ENCODE data around the gene CACNA1B. TPM values are rescaled to one million over a fixed set of nuclear protein-coding genes. Genes with fewer than 3 reads are reported as not detected.
A peak's percentile ranks its signal among the peaks of the same experiment; 100 is the strongest.

CACNA1B gene
- total and polyA plus RNA-seq, 10 donors: under 0.01 to 0.09 (median 0.04) TPM; not detected in 4

GRCh38 chr9:138103111-138103848 lies 225.7 kb downstream of the CACNA1B start:
- TF ChIP-seq POLR2AphosphoS5 (IDR thresholded peaks at IDR 0.05) (no peak), POLR2A (IDR thresholded peaks at IDR 0.05) (no peak), CTCF (IDR thresholded peaks at IDR 0.05 in 8 of 11, conservative IDR thresholded peaks at IDR 0.05 in 3 of 11) (no peak)
- peak; percentile 29 for DNase-seq
- no peak overlapping the region for H3K27ac ChIP-seq
- H3K36me3 ChIP-seq: no peaks in the 10 kb centered on the region
- H3K9me3 ChIP-seq: no peaks in the 10 kb centered on the region
- no peaks in the 10 kb centered on the region for H3K4me1 ChIP-seq
- WGBS, 5 donors: 56 to 75% (median 66%) methylated on average over 6 of the region's 6 CpGs
- H3K27me3 ChIP-seq (replicated peaks in 1 of 7): peaks cover 0 to 48% (median 0%) of the 10 kb centered on the region in 7 donors
- intact Hi-C loops (cut with DNase I; ENCODE audit: low total_unique reads): no loop called here
- H3K4me3 ChIP-seq: no peak overlapping the region

GRCh38 chr9:138103849-138104206 lies 226.2 kb downstream of the CACNA1B start:
- DNase-seq: peak; percentile 64
- no peak overlapping the region for H3K27ac ChIP-seq
- H3K9me3 ChIP-seq: no peaks in the 10 kb centered on the region
- no peak overlapping the region for H3K4me3 ChIP-seq
- H3K36me3 ChIP-seq: no peaks in the 10 kb centered on the region
- H3K27me3 ChIP-seq (replicated peaks in 1 of 7): peaks cover 0 to 48% (median 0%) of the 10 kb centered on the region in 7 donors
- intact Hi-C loops (cut with DNase I; ENCODE audit: low total_unique reads): no loop called here
- 71 to 78% (median 74%) methylated on average over 3 of the region's 3 CpGs for WGBS, 5 donors
- TF ChIP-seq POLR2A (IDR thresholded peaks at IDR 0.05): no peak
- TF ChIP-seq POLR2AphosphoS5 (IDR thresholded peaks at IDR 0.05): no peak
- no peaks in the 10 kb centered on the region for H3K4me1 ChIP-seq

- WGBS, 5 donors: 63 to 80% (median 73%) methylated on average over 10 to 14 of the region's 14 CpGs
- Histone ChIP-seq H3K27ac (no peak overlapping the region), H3K36me3 (no peaks in the 10 kb centered on the region), H3K9me3 (no peaks in the 10 kb centered on the region), H3K4me3 (no peak overlapping the region), H3K27me3 (replicated peaks in 1 of 7) (peaks cover 0 to 48% (median 0%) of the 10 kb centered on the region in 7 donors), H3K4me1 (no peaks in the 10 kb centered on the region)
- intact Hi-C loops (cut with DNase I; ENCODE audit: low total_unique reads): no loop called here
- TF ChIP-seq POLR2AphosphoS5 (IDR thresholded peaks at IDR 0.05) (no peak), POLR2A (IDR thresholded peaks at IDR 0.05) (no peak), CTCF (IDR thresholded peaks at IDR 0.05 in 8 of 11, conservative IDR thresholded peaks at IDR 0.05 in 3 of 11) (no peak)
- DNase-seq: peak; percentile 33
Observed at GRCh38 chr9:138104251-138105122, 226.9 kb downstream of the CACNA1B start.

GRCh38 chr9:138105123-138105415 lies 227.5 kb downstream of the CACNA1B start:
- WGBS, 5 donors: 69 to 86% (median 76%) methylated on average over 2 of the region's 2 CpGs
- no peaks in the 10 kb centered on the region for H3K36me3 ChIP-seq
- TF ChIP-seq POLR2AphosphoS5 (IDR thresholded peaks at IDR 0.05) (no peak), CTCF (IDR thresholded peaks at IDR 0.05 in 8 of 11, conservative IDR thresholded peaks at IDR 0.05 in 3 of 11) (no peak), POLR2A (IDR thresholded peaks at IDR 0.05) (no peak)
- H3K4me3 ChIP-seq: no peak overlapping the region
- no peak for DNase-seq
- no peaks in the 10 kb centered on the region for H3K9me3 ChIP-seq
- no peaks in the 10 kb centered on the region for H3K4me1 ChIP-seq
- intact Hi-C loops (cut with DNase I; ENCODE audit: low total_unique reads): no loop called here
- H3K27me3 ChIP-seq (replicated peaks in 1 of 7): peaks cover 0 to 48% (median 0%) of the 10 kb centered on the region in 7 donors
- H3K27ac ChIP-seq: no peak overlapping the region

All from spleen (tissue), 11 donors.